HG02759 (cell line): Measurements from ENCODE around the gene TKFC.

Experiments
- ATAC-seq: cut with Tn5 transposase; IDR thresholded peaks from one replicate; pipeline ENCODE4 v1.9.1; 2021; ENCODE audit warnings: mild to moderate bottlenecking, moderate library complexity; ENCODE audit not compliant: unreplicated experiment

TKFC gene

DNA sequence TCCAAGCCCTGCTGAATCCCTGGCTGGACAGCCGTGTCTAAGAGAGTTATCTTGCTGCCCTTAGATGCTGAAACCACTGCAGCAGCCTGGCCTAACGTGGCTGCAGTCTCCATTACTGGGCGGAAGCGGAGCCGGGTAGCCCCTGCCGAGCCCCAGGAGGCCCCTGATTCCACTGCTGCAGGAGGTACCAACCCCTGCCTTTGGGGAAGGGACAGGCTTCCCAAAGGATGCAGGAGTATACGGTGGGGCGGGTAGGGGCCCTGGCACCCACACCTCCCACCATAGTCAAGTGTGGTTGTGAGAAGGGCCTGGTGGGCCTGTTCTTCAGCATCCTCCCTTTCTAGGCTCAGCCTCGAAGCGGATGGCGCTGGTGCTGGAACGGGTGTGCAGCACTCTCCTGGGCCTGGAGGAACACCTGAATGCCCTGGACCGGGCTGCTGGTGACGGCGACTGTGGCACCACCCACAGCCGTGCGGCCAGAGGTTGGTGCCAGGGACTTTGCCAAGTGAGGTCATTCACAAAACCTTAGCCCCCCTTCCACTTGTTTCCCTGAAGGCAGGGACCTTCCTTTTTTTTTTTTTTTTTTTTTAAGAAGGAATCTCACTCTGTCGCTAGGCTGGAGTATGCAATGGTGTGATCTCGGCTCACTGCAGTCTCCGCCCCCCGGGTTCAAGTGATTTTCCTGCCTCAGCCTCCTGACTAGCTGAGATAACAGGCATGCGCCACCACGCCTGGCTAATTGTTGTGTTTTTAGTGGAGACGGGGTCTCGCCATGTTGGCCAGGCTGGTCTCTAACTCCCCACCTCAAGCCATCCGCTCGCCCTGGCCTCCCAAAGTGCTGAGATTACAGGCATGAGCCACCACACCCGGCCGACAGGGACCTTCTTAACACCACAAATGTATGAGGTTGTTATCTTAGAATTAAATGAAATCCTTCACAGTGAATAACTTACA lies 11.0 kb downstream of the TKFC start:
- no peak for ATAC-seq

- no peak for ATAC-seq
Measured at GRCh38 chr11:61345170-61345610, 12.2 kb downstream of the TKFC start.

GRCh38 chr11:61345954-61346843 lies 13.2 kb downstream of the TKFC start:
- ATAC-seq: no peak

GRCh38 chr11:61347916-61348461 lies 15.0 kb downstream of the TKFC start:
- ATAC-seq: no peak

GRCh38 chr11:61349189-61349751 lies 16.2 kb downstream of the TKFC start:
- ATAC-seq: no peak

- ATAC-seq: no peak
Measured at GRCh38 chr11:61349916-61350315, 16.9 kb downstream of the TKFC start.

DNA sequence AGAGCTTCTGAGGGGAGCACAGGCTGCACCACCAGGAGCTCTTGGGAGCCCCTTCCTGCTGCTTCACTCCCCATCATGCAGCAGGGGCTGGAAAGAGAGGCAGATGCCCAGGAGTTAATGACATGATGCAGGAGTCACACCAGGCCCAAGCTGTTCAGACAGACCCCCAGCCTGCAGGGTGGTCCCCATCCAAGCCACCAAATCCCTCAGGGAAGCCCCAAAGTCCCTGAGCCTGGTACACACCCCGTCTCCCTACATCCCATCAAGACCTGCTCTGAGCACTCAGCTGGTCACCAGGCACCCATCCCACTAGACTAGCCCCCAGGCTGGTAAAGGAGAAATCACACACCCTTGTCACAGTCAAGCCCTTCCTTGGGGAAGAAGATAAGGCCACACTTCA lies 17.3 kb downstream of the TKFC start:
- no peak for ATAC-seq

DNA sequence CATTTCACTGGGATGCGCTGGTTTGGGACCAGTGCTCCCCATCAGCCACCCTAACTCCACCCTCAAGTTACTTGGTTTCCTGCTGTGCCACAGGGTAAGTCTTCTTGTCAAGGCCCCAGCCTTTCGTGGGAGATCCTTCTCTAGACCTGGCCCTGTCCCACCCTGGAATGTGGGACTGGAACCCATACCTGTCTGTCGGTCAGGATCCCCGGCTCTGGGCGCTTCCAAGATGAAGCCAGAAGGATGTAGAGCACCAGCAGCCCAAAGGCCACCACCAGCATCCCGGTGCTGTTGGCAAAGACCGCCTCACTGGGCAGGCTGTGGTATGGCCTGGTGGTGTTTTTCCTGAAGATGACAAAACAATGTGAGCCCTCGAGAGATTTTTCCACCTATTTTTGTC lies 17.8 kb downstream of the TKFC start:
- ATAC-seq: no peak

GRCh38 chr11:61352038-61352437 lies 19.0 kb downstream of the TKFC start:
- no peak for ATAC-seq

- ATAC-seq: no peak
Measured at GRCh38 chr11:61353131-61354067, 20.4 kb downstream of the TKFC start.

- no peak for ATAC-seq
Measured at GRCh38 chr11:61354208-61354607, 21.2 kb downstream of the TKFC start.

DNA sequence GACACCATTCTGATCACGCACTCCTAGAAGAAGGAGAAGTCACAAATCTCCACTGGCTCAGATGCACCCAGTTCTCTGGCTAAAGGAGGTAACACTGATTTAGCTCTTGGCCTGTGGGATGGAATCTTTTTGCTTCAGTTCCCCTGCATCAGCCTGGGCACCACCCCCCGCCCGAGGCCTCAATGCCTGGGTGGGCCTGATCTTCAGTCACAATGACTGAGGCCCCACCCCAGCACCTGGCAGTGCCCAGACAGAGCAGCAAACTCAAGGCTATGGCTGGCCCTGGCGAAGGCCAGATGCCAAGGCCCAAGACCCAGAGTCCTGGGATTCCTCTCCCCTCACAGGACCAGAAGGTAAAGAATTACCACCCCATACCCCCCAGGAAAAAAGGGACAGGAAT lies 23.7 kb downstream of the TKFC start:
- ATAC-seq: no peak

GRCh38 chr11:61357233-61357893 lies 24.3 kb downstream of the TKFC start:
- ATAC-seq: peak; percentile 54

DNA sequence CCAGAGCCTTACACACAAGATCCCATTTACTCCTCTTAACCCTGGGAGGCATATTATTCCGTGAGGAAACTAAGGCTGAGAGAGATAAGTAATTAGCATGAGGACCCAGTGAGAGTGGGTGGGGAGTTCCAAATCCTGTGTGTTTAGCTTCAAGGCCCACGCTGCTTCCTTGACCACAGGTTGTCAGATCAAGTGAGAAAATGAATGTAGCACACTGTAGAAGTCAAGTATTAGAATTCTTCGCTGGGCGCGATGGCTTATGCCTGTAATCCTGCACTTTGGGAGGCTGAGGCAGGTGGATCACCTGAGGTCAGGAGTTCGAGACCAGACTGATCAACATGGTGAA lies 24.8 kb downstream of the TKFC start:
- ATAC-seq: no peak

GRCh38 chr11:61358566-61358965 lies 25.5 kb downstream of the TKFC start:
- ATAC-seq: no peak

GRCh38 chr11:61359516-61359915 lies 26.5 kb downstream of the TKFC start:
- no peak for ATAC-seq

DNA sequence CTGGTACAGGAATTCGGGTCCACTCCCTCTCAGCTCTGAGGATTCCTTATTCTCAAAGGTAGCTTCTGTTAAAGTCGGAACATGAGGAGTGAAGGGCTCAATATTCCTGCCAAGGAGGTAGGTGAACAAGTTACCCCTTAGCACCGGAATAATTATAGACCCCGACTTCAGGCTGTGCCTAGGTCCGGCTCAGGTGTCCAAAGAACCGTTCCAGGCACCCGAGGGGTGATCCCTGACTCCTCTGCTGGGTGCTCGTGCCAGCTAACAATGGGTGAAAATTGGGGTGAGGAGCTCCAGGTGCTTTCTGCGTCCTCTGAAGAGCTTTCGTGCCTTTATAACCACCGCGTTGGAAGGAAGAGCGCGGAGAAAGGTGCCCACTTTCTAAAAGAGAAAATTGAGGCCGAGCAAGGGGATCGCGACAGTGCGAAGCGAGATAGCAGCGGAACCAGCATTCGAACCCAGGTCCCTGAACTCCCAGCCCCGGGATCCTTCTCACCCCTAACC lies 28.3 kb downstream of the TKFC start:
- no peak for ATAC-seq

DNA sequence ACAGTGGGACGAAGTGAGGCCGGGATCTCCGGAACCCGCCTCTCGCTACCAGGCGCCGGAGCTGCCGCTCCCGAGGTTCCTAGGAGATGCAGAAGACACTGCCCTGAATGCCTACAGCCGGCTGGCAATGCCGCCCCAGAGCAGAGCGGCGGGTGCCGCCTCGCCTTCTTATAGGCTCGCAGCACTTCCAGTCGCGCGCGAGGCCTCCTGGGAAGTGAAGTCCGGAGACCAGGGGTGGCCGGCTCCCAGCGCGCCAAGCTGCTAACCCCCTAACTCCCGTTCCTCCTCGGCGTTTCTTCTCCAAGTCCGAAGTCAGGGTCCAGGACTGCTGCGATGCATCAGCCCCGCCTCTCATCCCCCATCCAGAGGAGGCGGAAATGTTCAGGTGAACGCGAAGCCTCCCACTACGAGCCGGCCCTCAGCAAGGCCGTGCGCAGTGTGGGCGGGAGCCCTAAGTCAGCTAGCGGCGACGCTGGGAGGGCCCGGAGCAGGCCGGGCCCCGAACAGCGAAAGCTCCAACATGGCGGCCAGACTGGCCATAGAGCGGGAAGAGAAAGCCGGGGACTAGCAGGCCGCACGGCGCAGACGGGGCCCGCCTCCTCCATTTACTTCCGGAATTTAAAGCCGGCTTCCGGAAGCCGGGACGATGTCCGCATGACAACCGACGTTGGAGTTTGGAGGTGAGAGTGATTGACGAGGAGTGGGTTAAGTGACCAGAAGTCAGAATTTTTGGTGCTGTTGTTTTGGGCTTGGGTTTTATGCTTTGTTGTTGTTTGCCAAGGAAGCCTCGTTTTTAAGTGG lies 28.9 kb downstream of the TKFC start, which contains the start of the genes CYB561A3 and TMEM138:
Gene CYB561A3, minus strand, starts transcription at position 142 of the 801 bp plus-strand sequence. CDS start 5,169 bp downstream, outside the sequence.
Gene TMEM138, plus strand, starts transcription at position 634 of the 801 bp plus-strand sequence. CDS start 2,017 bp downstream, outside the sequence.
- peak; percentile 78 for ATAC-seq
